ENCODE results near the gene PHRF1.

Gene PHRF1

DNA sequence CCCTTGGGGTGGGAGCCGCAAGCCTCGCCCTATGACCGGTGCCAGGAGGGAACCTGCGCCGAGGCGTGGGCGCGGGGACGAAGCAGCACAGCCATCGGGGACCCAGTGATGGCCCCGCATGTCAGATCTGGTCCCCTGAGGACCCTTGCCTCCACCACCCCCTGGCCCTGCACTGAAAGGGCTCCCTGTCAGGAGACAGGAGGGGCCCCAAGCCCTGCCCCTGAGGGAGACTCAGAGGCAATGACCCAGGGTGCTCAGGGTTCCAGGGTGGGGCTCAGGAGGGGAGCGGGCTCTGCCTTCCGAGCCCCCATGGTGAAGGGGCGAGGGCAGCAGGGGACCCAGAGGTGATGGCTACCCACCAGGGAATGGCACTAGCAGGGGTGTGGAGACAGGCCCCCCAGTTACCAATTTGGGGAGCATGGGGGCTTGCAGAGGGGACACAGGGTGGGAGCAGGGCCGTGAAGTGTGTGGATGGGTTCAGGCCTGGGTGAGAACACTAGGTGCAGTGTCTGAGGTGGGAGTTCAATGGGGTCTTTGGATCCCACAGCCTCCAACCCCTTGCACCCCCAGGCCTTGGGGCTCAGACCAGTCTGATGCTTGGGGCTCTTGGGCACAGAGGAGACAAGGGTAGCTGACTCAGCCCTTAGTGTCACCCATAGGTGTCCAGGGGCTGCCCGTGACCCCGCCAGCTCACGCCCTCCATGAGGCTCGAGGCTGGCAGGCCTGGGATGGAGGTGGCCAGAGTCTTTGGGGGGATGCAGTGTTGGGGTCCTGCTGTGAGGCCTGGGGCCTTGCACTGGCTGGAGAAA is 38.4 kb upstream of the PHRF1 start:
- no peak for DNase-seq

DNA sequence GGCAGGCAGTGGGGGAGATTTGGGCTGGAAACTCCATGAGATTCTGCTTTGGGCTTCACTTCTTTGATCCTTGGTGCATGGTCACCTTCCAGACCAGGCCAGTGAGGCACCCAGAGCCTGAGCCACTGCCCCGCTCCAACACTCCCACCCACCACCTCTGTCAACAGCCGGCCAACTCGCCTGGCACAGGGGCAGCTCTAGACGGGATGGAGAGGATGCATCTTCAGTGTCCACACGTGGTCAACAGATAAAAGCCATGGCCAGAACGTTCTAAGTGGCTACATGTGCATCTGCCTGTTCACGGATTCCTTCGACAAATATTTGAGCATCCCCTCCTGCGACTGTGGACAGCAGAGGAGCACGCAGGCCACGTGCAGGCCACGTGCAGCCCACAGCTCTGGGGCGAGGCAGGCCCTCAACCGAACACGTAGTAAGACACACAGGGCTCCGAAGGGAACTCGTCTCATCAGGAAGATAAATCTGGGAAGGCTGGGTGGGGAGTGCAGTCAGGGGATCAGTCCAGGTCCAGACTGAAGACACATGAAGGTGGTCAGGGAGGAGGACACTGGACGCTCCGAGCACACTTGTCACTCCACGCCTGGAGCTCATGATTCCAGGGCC is 37.7 kb upstream of the PHRF1 start:
- no peak for DNase-seq

DNA sequence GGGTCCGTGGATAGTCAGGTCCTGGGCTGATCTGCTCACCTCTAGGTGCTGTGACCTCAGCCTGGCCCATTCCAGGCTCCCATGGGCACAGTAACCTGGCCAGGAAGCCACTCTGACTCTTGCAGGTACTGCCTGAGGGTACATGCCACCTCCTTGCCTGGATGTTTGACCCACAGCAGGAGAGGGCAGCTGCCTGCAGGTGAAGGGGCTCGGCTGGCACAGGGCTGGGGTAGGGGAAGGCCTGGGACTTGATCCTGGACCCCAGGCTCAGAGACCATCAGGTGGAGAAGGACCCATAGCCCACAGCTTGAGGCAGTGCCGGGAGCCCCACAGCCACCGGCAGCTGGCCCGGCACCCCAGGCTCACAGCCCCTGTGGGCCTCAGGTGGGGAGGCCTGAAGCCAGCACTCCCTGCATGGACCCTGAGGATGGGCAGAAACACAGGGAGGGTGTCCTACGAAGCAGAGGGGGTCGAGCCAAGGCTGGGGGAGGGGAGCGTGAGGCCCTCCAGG is 36.2 kb upstream of the PHRF1 start:
- no peak for DNase-seq

GRCh38 chr11:540583-541432 is 35.5 kb upstream of the PHRF1 start:
- DNase-seq = no peak

- DNase-seq = no peak
Observed at GRCh38 chr11:541433-541885, 34.8 kb upstream of the PHRF1 start.

GRCh38 chr11:544817-545166 is 31.5 kb upstream of the PHRF1 start:
- no peak for DNase-seq

- no peak for DNase-seq
Observed at GRCh38 chr11:545171-545570, 31.1 kb upstream of the PHRF1 start.

DNA sequence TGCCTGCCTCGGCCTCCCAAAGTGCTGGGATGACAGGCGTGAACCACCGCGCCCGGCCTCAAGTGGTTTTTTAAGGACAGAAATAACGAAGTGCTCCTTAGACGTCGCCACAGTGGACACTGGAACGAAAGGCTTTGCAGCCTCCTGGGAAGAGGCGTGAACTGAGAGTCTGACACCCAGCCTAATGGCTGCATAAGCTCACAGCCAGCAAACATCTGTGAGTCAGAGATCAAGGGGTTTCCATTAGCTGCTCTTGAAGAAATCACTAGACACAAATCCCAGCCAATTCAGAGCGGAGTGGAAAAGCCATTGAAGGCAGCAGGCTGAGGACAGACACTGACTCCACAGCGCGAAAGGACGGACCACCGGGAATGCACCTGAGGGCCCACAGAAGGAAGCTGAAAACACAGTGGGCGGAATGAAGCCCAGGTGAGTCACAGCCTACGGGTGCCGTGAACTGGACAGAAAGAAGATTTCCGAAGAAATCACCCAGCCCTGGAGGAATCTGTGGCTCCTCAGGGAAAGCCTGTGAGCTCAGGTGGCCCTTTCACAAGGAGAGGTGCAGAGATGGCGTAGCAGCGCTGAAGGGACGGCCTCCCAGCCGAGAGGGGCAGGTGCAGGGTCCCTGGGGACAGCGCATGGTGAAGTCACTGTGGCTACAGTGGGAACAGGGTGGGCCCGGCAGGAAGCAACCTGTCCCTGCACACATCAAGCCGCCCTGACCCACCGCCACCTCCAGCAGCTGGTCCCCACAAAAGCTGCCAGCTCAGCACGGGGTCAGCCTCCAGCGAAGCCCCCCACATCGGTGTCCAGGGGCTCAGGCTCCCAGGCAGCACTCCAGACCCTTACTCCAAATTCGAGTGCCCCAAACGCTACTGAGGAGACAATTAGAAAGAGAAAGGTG is 27.3 kb upstream of the PHRF1 start:
- no peak for DNase-seq

GRCh38 chr11:550021-550745 is 26.1 kb upstream of the PHRF1 start:
- DNase-seq = no peak

GRCh38 chr11:550746-551085 is 25.6 kb upstream of the PHRF1 start:
- DNase-seq = no peak

- no peak for DNase-seq
Observed at GRCh38 chr11:551131-551530, 25.1 kb upstream of the PHRF1 start.

DNA sequence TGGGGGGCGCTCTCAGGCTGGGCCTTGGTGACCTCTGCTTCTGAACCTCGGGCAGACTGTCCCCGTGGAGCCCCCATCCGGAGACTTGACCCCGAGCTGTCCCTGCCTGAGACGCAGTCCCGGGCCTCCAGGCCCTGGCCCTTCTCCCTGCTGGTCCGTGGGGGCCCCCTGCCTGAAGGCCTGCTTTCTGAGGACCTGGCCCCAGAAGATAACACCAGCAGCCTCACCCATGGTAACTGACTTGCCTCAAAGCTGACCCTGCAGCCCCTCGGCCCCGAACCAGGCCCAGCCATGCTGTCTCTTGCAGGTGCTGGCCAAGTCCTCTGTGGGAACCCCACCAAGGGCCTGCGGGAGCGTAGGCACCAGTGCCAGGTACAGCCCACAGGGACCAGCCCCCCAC is 24.7 kb upstream of the PHRF1 start:
- no peak for DNase-seq

- DNase-seq = no peak
Observed at GRCh38 chr11:553083-553987, 22.9 kb upstream of the PHRF1 start.

DNA sequence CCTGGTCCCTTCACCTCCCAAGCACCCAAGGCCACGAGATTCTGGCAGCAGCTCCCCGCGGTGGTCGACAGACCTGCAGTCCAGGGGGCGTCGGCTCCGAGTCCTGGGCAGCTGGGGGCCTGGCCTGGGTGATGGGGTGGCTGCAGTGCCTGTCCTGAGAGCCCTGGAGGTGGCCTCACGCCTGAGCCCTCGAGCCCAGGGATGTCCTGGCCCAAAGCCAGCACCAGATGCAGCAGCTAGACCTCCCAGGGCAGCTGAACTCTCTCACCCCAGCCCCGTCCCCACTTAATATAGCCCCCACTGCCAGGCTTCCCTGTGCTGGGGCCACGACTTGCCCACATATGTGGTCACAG is 22.3 kb upstream of the PHRF1 start:
- no peak for DNase-seq

DNA sequence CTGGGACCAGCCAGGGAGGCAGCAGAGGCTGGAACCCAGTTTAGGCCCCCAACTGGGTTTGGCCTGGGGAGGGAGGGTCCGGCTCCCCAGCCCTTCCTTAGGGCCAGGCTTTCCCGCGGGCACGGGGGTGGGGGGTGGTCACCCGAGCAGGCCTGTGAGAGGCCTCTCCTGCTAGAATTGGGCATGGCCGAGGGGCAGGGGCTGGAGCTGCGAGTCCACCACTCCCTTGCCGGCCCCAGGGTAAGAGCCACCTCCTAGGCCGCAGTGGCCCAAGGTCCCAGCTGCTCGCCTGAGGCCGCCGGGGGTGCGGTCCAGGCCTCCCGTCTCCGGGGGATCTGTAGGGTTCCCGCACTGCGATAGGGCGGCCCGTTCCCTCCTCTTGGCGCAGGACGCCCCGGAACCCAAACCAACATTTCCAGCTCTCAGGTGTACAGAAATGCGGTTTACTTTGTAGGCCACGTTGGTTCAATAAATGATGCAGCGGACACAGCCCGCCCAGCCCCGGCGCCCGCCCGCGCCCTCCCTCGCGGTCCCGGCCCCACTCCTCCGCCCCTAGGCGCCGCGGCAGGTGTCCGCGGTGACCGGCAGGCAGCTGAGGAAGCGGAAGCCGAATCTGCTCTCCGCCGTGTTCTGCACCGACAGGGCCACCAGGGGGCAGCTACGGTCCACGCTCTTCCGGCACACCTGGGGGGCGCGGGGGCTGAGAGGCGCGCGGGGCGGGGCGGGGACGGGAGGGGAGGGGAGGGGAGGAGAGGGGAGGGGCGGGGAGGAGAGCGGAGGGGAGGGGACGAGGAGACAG is 21.6 kb upstream of the PHRF1 start:
- no peak for DNase-seq

DNA sequence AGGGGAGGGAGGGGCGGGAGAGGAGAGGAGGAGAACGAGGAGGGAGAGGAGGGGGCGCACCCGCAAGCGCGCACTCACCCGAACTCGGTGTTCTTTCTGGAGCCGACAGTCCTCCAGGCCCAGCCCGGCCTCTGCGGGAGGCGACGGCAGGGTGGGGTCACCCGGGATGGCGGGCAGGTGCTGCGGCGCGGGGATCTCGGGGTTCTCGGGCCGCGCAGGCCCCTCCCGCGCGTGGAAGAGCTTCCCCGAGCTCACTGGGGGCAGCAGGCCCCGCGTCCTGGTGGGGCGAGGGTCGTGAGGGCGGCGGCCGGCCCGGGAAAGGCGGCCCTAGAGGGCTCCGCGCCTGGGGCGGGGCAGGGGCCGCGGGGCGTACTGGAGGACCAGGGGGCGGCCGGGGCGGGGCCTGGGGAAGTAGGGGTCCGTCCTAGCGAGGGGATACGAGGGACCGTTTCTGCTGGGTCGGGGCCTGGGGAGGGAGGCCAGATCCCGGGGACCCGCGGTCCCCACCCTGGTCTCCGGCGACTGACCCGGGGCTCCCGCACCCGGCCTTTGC is 21.0 kb upstream of the PHRF1 start:
- DNase-seq = no peak

- DNase-seq = no peak
Observed at GRCh38 chr11:555780-556661, 20.2 kb upstream of the PHRF1 start.

GRCh38 chr11:556662-557256 is 19.5 kb upstream of the PHRF1 start:
- no peak for DNase-seq
